Myocyte (in vitro differentiated cells): ENCODE measurements around the gene PSMC1. TPM values are rescaled to one million over a fixed set of nuclear protein-coding genes. Genes with fewer than 3 reads are reported as not detected.

ENCODE experiments used
- DNase-seq: peaks from one replicate; pipeline ENCODE4 v3.0.0-alpha.2; 2012; ENCODE audit warnings: low read depth
- total RNA-seq: library from RNA; depleted of rRNA; stranded (reverse); fragments of >200 nt; gene quantifications from 2 replicates; pipeline ENCODE4 v1.2.3, GENCODE V29; 2014

The PSMC1 gene
- total RNA-seq, 1 donor from 2014 or later: 320 TPM

DNA sequence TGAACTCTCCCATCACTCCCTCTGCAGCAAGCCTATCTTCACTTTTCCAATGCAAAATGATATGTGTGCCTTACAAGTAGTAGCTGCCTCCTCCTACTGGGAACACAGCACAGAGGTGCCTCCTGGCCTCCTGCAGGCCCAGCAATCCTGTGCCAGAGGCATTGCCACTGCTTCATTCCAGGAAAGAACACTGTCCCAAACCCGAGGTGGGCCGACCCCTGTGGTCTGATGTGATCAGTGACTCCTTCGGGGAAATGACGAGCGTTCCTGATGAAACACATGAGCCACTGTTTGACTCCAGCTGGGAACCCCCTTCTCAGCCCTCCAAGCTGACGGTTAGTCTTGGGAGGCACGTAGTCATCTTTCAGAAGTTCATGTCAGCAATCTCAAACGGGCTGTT, 19.5 kb downstream of the PSMC1 start:
- no peak for DNase-seq

DNA sequence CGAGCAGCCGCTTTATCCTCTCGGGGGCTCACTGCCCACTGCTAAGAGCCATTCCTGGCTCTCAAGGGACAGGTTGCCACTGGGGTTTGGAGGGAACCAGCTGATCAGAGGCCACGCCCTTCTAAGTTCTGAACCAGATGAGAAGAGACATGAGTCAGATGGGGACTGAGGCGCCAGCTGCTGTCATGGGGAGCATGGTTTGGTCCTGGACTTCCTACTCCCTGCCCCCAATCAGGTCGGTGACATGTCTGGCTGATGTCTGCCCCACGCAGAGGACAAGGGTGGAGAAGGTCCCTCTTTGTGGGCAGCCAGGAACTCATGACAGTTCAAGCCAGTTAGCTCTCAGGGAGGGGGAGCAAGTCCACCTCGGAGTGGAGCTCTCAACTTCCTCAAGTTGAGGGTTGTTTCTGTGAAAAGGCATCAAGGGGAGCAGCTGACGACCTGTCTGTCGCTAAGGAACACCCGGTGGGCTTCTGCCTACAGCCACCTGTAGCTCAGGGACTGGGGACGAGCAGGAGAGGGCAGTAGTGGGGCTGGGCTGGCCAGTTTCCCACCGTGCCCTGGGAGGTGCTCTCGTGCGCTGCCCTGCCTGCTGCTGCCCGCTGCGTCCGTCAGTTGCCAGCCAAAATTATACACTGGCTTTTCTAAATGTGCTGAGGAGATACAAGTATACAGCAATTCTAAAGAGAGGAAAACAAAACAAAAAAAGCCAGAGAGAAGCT, 20.5 kb downstream of the PSMC1 start:
- peak; percentile 86 for DNase-seq

GRCh38 chr14:90277581-90278198, 21.3 kb downstream of the PSMC1 start:
- no peak for DNase-seq

DNA sequence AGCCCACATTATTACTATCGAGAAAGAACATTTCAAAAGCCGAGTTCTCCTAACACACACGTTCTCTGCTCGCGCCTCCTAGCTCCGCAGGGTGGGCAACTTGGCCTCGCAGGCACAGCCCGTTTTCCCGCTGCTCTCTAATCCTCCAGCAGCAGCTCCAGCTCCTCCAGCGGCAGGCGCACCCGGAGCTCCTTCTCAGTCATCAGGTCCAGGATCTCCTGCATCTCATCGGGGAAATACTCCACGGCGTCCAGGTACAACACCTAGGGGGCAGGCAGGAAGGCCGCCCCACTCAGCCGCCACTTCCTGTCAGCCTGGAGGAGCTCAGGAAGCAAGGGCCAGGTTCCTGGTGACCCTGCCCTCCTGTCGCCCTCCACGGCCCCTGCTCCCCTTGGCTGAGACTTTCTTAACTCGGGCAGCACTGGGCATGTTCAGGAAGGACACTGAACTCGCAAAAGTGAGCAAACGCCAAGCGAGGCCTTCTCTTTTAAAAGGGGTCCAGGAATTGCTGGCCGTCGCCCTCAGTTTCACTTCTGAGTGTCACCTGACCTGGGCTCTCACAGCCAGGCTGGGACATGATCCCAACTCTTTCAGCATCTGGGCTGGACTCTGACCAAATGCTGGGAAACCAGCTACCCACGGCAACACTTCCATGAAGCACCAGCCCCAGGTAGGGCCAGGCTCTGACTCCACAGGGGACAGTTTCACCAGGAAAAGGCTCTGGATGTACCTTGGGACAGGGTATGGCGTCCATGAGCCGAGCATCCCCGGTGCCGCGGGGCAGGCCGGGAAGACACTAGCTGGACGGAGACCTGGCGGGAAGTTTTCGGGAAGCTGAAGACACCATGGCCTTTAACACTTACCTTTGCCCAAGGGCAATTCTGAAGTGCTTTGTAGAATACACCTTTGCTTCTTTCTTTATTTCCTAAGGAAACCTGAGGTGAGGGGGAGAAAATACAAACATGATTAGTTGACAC, 22.1 kb downstream of the PSMC1 start:
- DNase-seq: no peak

DNA sequence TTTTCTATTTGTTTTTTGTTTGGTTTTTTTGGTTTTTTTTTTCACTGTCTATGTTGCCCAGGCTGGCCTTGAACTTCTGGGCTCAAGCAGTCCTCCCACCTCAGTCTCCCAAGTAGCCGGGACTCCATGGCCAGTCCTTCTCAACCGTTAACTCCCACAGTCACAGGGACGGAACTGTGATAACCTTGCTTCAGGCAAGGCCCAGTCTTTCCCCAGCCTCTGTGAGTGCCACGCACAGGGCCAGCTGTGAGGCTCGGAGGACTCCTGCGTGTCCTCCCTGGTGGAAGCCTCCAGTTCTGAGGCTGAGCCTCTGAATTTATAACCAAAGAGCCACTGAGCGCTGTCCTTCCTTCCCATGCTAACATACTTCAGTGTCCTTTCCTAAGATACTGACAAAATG, 23.7 kb downstream of the PSMC1 start:
- DNase-seq: no peak

DNA sequence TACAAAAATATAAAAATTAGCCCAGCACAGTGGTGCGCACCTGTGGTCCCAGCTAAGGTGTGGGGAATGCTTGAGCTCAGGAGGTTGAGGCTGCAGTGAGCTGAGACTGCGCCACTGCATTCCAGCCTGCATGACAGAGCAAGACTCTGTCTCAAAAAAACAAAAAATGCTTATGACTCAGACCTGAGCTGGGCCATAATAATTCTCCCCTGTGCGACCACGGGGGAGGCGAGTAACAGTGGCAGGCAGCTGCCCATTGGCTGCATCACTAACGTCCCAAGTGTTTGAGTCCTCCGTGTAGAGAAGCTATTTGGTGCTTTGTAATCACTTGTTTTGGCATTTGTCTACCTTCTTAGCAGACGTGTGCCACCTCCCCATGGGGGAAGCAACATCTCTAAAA, 24.9 kb downstream of the PSMC1 start:
- DNase-seq: peak; percentile 64

GRCh38 chr14:90281756-90282155, 25.4 kb downstream of the PSMC1 start:
- no peak for DNase-seq

DNA sequence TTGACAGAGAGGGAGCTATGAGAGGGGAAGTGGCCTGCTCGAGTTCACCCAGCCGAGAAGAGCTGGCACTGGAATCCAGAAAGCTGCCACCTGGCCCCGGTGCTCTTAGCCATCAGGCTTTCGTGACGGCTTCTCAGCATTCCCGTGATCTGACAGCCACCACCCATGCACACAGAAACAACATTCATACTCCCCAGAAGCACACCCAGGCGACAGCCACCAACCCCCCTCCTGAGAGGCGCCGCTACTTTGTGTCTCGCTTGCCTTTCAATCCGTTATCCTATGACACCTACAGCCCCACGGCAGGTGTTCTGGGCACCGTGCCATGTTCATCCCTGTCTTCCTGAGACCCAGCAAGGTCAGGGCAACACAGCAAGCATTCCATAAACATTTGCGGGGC, 31.4 kb downstream of the PSMC1 start:
- DNase-seq: no peak

DNA sequence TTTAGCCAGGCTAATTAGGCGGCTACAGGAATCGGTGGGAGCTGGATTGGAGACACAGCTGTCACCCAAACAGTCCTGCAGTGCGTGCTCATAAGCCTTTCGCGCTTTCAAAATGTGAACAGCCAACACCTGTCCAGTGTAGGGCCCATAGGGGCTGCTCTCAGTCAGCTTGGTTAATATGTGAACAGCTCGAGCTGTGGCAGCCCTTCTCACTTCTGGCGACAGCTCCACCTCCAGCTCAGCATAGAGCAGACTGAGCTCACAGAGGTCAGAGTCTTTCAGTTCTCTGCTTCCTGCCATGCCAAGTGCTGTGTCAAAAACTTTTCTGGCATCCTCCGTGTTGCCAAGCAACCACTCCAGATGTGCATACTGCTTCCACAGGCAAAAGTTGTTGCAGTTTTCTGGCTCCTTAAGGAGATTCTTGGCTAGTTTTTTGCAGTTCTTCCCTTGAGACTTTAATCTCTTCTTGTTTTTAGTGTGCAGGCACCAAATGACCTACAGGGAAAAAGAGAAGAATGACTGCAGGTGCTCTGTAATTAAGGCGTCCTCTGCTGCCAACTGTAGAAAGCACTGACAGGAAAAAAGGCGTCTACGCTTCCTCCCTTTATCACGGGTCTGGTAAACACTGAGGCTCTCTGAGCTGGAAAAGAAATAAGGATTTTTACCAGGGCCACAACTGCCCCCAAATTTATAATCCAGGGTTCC, 32.5 kb downstream of the PSMC1 start:
- no peak for DNase-seq

GRCh38 chr14:90290337-90291011, 34.1 kb downstream of the PSMC1 start:
- no peak for DNase-seq

GRCh38 chr14:90291699-90292098, 35.3 kb downstream of the PSMC1 start:
- no peak for DNase-seq

DNA sequence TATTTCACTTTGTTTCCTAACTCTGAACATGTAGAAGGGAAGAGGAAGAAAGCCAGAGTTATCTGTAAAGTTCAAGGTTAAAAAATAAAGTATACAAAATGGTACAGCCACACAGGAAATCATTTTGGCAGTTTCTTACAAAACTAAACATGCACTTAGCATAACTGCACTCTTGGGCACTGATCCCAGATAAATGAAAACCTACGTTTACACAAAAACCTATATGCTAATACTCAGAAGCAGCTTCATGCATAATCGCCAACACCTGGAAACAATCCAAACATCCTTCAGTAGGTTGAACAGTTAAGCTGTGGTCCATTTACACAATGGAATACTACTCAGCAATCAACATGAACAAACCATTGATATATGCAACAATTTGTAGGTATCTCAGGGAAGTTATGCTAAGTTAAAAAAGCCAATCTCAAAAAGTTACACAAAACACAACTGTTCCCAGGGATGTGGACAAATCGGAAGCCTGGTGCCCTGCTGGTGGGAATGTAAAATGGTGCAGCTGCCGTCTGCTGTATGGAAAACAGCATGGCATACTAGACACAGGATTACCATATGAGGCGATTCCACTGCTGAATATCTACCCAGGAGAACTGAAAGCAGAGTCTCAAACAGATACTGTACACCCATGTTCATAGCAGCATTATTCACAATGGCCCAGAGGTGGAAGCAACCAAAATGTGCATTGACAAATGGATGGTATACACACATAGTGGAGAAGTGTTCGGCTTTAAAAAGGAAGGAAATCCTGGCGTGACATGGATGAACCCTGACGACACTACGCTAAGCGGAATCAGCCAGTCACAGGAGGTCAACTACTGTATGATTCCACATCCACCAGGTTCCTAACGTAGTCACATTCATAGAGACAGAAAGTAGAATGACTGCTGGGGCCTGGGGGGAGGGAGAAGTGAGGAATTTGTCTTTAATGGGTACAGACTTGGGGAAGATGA, 37.7 kb downstream of the PSMC1 start:
- no peak for DNase-seq

GRCh38 chr14:90294872-90295271, 38.5 kb downstream of the PSMC1 start:
- no peak for DNase-seq

- DNase-seq: no peak
These were observed 39.6 kb downstream of the PSMC1 start for GRCh38 chr14:90295870-90296516.

GRCh38 chr14:90296641-90297040, 40.3 kb downstream of the PSMC1 start:
- DNase-seq: no peak

DNA sequence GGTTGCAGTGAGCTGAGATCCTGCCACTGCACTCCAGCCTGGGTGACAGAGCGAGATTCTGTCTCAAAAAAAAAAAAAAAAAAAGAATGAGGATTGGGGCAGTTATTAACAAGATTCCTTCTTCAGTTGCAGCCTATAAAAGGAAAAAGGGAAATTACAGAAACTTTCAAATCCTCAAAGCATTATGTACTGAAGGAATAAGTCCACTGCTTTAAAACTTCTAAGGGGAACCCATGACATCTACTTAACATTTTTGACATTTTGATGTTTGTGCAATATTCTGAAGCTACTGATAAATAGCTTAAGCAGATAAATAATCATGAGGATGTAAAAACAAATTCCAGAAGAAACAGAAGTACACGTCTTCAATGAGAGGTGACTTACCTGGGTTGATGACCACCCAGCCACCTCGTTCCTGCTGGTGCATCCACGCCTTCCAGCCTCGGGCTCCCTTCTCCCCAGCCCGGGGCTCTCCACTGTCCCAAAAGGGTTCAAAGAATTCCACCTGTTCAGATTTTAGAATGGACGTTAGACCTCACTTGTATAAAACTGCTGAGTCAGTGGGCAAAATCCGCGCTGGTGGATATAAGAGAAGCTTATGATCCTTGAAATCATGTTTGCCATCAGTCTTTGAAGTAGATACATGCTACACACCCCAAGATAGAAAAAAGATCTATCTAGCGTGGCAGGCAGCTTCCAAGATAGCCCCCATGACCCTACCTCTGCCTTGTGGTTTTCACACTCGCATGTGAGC, 41.7 kb downstream of the PSMC1 start:
- DNase-seq: no peak

DNA sequence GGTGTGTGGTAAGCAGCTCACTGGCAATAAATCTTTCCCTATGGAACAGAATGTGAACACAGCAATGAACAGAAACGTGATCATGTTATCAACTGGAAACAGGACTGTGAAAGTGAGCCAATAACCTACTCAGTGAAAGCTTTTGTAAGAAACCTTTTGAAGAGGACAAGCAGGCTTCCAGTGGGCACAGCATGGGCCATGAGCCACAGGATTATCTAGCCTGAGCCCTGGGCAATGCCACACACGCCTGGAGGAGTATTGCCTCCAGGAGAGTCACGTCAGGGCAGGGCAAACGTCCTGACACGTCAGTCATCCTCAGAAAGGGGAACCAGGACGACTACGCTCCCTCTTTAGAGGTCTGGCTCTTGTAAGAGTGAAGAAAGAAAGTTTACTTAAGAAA, 43.1 kb downstream of the PSMC1 start:
- no peak for DNase-seq

DNA sequence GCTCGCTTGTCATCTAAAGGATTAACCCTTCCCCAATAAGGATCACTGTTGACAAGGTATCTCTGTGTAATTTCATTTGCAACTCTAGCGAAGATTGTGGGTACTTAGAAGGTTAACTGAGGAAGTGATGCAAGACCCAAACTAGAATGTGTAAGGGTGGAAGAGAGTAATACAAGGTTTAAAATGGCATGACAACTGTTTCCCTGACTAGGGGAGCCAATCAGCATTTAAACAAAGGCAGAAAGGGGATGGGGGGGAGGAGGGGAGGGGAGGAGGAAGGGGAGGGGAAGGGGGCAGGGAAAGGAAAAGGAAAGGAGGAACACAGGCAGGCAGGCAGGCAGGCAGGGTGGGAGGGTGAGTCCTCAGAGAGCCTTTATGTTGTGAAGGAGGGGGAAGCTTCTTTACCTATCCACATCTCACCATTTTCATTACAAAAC, 44.3 kb downstream of the PSMC1 start:
- DNase-seq: no peak
